Testis (tissue), 3 donors: ENCODE results near the gene GDPD4. TPM values are rescaled to one million over a fixed set of nuclear protein-coding genes. Genes with fewer than 3 reads are reported as not detected.

Experiments used
- DNase-seq: peaks from one replicate; pipeline ENCODE4 v3.0.0-alpha.2; 2019
- H3K27ac ChIP-seq, 2 donors: fragments of 200-600 bp; sonication (generic); one replicate each; pipeline ENCODE4 v1.5.1; 2019
- H3K27me3 ChIP-seq: fragments of 200-600 bp; sonication (generic); one replicate; pipeline ENCODE4 v1.5.1; 2019
- H3K36me3 ChIP-seq: fragments of 200-600 bp; sonication (generic); one replicate; pipeline ENCODE4 v1.5.1; 2017; ENCODE audit warnings: low read depth; ENCODE audit errors: missing control alignments
- H3K4me1 ChIP-seq: fragments of 200-600 bp; sonication (generic); one replicate; pipeline ENCODE4 v1.5.1; 2019
- H3K4me3 ChIP-seq, 2 donors: fragments of 200-600 bp; sonication (generic); one replicate each; pipeline ENCODE4 v1.5.1; 2017 to 2019
- H3K9me3 ChIP-seq: fragments of 200-600 bp; sonication (generic); one replicate; pipeline ENCODE4 v1.5.1; 2017
- POLR2A ChIP-seq: fragments of 450-650 bp; IDR thresholded peaks from one replicate; pipeline ENCODE4 v1.6.1; 2017; ENCODE audit warnings: antibody characterized with exemption, mild to moderate bottlenecking, moderate library complexity
- WGBS, 2 donors: methylation state at CpG; one replicate each; pipeline ENCODE4 v1.1.5; 2018; 5-methylcytosine and 5-hydroxymethylcytosine counted together
- intact Hi-C: fragments of 100-400 bp; cut with DNase I; formaldehyde crosslinking; loops from one replicate; pipeline ENCODE4 v1.15.1; 2023; ENCODE audit warnings: low total_unique reads
- polyA plus RNA-seq: library from polyadenylated mRNA; stranded (reverse); fragments of 350-450 nt; fragmentation: Illumina TruSeq; extraction: RNeasy Lipid Tissue Mini Kit (QIAGEN cat#74804); gene quantifications from one replicate; pipeline ENCODE4 v1.2.3, GENCODE V29; 2014; ENCODE audit warnings: low read depth, low replicate concordance; ENCODE audit not compliant: insufficient read depth
- total RNA-seq, 2 donors: library from RNA; depleted of rRNA; stranded (reverse); fragments of >200 nt; gene quantifications; one replicate each; pipeline ENCODE4 v1.2.3, GENCODE V29; 2016
- TF ChIP-seq, protein P1 (sequence below), 3 experiments: fragments of 450-650 bp in 2 of 3; fragments of 200-600 bp in 1 of 3; sonication (generic) in 1 of 3; IDR thresholded peaks; one replicate each; pipeline ENCODE4 v1.5.1; 2016 to 2019; ENCODE audit warnings: antibody characterized with exemption in 3 of 3, mild to moderate bottlenecking in 2 of 3, moderate library complexity in 1 of 3

The GDPD4 gene
- total and polyA plus RNA-seq, 3 donors from 2014 or later = 11.9 to 27.2 (median 22.6) TPM

DNA sequence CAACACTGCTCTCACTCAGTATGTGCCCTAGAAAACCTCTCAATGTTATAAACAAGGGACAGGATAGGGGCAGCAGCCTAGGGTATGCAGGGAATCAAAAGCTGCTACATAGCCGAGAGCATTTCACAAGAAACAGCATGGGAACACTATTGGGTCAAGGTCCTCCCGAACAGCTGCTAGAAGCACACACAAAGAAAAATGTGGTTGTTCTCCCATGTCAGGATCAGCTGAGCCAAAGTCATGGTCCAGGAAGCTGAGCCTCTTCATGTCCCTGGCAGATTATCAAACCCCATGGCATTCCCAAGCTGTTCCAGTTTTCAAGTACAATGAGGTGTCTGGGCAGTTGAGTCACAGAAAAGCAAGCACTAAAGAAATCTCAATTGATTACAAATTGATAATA, 21.0 kb upstream of the GDPD4 start:
- 42 to 51% methylated on average over 2 of the region's 2 CpGs for WGBS, 2 donors
- intact Hi-C loops = no loop called here
- Histone ChIP-seq H3K4me3 (no peak overlapping the region), H3K36me3 (no peaks in the 10 kb centered on the region), H3K27ac (no peak overlapping the region), H3K9me3 (no peaks in the 10 kb centered on the region), H3K4me1 (no peaks in the 10 kb centered on the region), H3K27me3 (no peaks in the 10 kb centered on the region)
- DNase-seq = peak; percentile 56
- TF ChIP-seq, protein P1, sequence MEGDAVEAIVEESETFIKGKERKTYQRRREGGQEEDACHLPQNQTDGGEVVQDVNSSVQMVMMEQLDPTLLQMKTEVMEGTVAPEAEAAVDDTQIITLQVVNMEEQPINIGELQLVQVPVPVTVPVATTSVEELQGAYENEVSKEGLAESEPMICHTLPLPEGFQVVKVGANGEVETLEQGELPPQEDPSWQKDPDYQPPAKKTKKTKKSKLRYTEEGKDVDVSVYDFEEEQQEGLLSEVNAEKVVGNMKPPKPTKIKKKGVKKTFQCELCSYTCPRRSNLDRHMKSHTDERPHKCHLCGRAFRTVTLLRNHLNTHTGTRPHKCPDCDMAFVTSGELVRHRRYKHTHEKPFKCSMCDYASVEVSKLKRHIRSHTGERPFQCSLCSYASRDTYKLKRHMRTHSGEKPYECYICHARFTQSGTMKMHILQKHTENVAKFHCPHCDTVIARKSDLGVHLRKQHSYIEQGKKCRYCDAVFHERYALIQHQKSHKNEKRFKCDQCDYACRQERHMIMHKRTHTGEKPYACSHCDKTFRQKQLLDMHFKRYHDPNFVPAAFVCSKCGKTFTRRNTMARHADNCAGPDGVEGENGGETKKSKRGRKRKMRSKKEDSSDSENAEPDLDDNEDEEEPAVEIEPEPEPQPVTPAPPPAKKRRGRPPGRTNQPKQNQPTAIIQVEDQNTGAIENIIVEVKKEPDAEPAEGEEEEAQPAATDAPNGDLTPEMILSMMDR (IDR thresholded peaks at IDR 0.05) = no peak
- no peak for TF ChIP-seq POLR2A

GRCh38 chr11:77320351-77320750, 18.9 kb upstream of the GDPD4 start:
- no peaks in the 10 kb centered on the region for H3K27me3 ChIP-seq
- 70 to 76% methylated on average over 1 of the region's 1 CpG for WGBS, 2 donors
- no peak overlapping the region for H3K27ac ChIP-seq
- intact Hi-C loops = no loop called here
- H3K36me3 ChIP-seq = no peaks in the 10 kb centered on the region
- no peaks in the 10 kb centered on the region for H3K4me1 ChIP-seq
- no peaks in the 10 kb centered on the region for H3K9me3 ChIP-seq
- no peak for TF ChIP-seq POLR2A
- TF ChIP-seq, protein P1 (IDR thresholded peaks at IDR 0.05) = no peak
- H3K4me3 ChIP-seq = no peak overlapping the region
- no peak for DNase-seq

- TF ChIP-seq, protein P1 (IDR thresholded peaks at IDR 0.05) = no peak
- TF ChIP-seq POLR2A = no peak
- DNase-seq = no peak
- intact Hi-C loops = no loop called here
- Histone ChIP-seq H3K36me3 (no peaks in the 10 kb centered on the region), H3K4me3 (no peak overlapping the region), H3K27me3 (no peaks in the 10 kb centered on the region), H3K4me1 (no peaks in the 10 kb centered on the region), H3K9me3 (no peaks in the 10 kb centered on the region), H3K27ac (no peak overlapping the region)
- WGBS, 2 donors = 87 to 98% methylated on average over 2 of the region's 2 CpGs
These were observed 17.1 kb upstream of the GDPD4 start for GRCh38 chr11:77318600-77318999.

DNA sequence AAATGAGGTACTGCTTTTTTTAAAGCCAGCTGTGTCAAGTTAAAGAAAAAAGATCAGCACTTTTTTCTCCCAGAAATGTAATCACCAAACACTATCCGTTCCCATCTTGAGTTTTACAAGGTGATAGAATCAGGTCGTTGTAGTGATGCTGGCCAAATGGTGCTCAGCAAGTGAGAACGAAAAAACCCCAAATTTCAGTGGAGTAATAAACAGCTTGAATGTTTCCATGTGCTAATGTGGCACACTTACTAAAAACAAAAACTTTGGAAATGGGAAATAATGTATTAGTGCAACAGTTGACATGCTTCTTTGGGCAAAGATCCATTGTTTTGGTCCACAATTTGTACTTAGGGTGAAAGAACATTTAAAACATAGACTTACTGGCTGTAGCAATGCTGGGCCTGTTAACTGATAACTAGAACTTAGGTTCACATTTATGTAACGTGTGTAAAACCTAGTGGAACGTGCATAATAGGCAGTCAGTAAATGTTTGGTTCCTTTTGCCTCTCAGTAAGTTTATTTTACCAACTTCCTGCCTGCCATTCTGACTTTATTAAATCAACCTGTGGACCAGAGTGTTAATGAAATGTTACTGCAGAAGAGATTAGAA, 15.4 kb upstream of the GDPD4 start:
- H3K4me1 ChIP-seq = no peaks in the 10 kb centered on the region
- 39 to 42% methylated on average over 5 of the region's 5 CpGs for WGBS, 2 donors
- TF ChIP-seq, protein P1 (IDR thresholded peaks at IDR 0.05) = no peak
- no peak overlapping the region for H3K27ac ChIP-seq
- no peaks in the 10 kb centered on the region for H3K36me3 ChIP-seq
- no peaks in the 10 kb centered on the region for H3K27me3 ChIP-seq
- no peaks in the 10 kb centered on the region for H3K9me3 ChIP-seq
- intact Hi-C loops = no loop called here
- DNase-seq = no peak
- H3K4me3 ChIP-seq = no peak overlapping the region

DNA sequence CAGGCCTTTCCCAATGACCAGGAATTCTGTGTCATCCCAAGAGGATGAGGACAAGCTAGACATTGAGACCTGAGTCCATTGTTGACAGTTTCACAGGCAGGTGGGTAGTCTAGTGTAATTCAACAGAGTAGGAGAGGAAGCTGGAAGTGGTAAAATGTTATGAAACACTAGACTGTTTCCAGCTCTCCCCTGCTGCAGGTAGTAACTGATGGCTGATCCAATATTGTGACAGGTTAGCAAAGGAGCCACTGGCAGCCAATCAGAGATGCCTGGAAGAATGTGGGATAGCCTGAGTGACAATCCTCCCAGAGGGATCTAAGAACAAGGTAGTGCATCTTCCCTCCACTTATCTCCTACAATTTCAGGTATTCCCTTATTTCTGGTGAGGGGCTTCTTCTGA, 10.6 kb upstream of the GDPD4 start:
- Histone ChIP-seq H3K27me3 (no peaks in the 10 kb centered on the region), H3K4me3 (no peak overlapping the region), H3K36me3 (no peaks in the 10 kb centered on the region), H3K9me3 (no peaks in the 10 kb centered on the region), H3K27ac (no peak overlapping the region), H3K4me1 (no peaks in the 10 kb centered on the region)
- TF ChIP-seq POLR2A = no peak
- TF ChIP-seq, protein P1 (IDR thresholded peaks at IDR 0.05) = no peak
- intact Hi-C loops = no loop called here
- DNase-seq = no peak
